HEK293 (cell line): Measurements from ENCODE around the gene PDE4D.

Experiments used
- CTCF ChIP-seq: fragments of 450-650 bp; formaldehyde crosslinking; IDR thresholded peaks from 2 replicates; pipeline ENCODE4 v1.5.1; 2016; ENCODE audit warnings: missing biosample characterization, missing genetic modification characterization
- REST ChIP-seq: fragments of 450-650 bp; formaldehyde crosslinking; IDR thresholded peaks from 2 replicates; pipeline ENCODE4 v1.5.1; 2016; ENCODE audit warnings: missing biosample characterization, missing genetic modification characterization
- WT1 ChIP-seq: fragments of 450-650 bp; formaldehyde crosslinking; IDR thresholded peaks from 2 replicates; pipeline ENCODE4 v1.5.1; 2016; ENCODE audit warnings: missing biosample characterization, missing genetic modification characterization
- ZBTB20 ChIP-seq: fragments of 450-650 bp; formaldehyde crosslinking; IDR thresholded peaks from 2 replicates; pipeline ENCODE4 v1.5.1; 2016; ENCODE audit warnings: missing biosample characterization, missing genetic modification characterization
- ZFHX2 ChIP-seq: fragments of 450-650 bp; formaldehyde crosslinking; conservative IDR thresholded peaks from 2 replicates; pipeline ENCODE4 v1.5.1; 2016; ENCODE audit warnings: missing biosample characterization, missing genetic modification characterization
- ZNF140 ChIP-seq: fragments of 450-650 bp; formaldehyde crosslinking; IDR thresholded peaks from 2 replicates; pipeline ENCODE4 v1.5.1; 2016; ENCODE audit warnings: missing biosample characterization, missing genetic modification characterization
- ZNF274 ChIP-seq, 2 experiments: fragments of 200-500 bp in 1 of 2; fragments of 450-650 bp in 1 of 2; sonication (Bioruptor generic) in 1 of 2; formaldehyde crosslinking in 1 of 2; IDR thresholded peaks; 2 replicates each; pipeline versions ENCODE4 v1.5.1 to v1.6.1; 2014 to 2016; ENCODE audit warnings: borderline replicate concordance in 1 of 2, inconsistent platforms in 1 of 2, low read length in 1 of 2, missing biosample characterization in 1 of 2, missing genetic modification characterization in 1 of 2

- TF ChIP-seq ZBTB20 (no peak), ZNF274 (IDR thresholded peaks at IDR 0.05; ENCODE audit: low read length) (no peak), ZNF274 (tag by site-specific recombination; IDR thresholded peaks at IDR 0.05; ENCODE audit: borderline replicate concordance) (no peak), ZNF140 (tag by site-specific recombination) (no peak), WT1 (no peak), ZFHX2 (tag by site-specific recombination) (no peak), REST (tag by site-specific recombination) (no peak), CTCF (no peak)
These were observed 270.7 kb downstream of the PDE4D start for GRCh38 chr5:59622848-59623247.
